RWPE2 (cell line): ENCODE results near the gene EFCAB12.
A peak's percentile ranks its signal among the peaks of the same experiment; 100 is the strongest.

Experiments
- ATAC-seq: fragments of 200-7000 bp; cut with Tn5 transposase; 3 replicates; pipeline ENCODE4 v1.9.1; 2021; ENCODE audit warnings: low read depth
- DNase-seq: peaks from one replicate; pipeline ENCODE4 v3.0.0-alpha.2; 2020; ENCODE audit warnings: low spot score
- H3K27ac ChIP-seq: fragments of 450-650 bp; 2 replicates; pipeline ENCODE4 v1.5.1; 2017; ENCODE audit warnings: mild to moderate bottlenecking; ENCODE audit not compliant: poor library complexity, severe bottlenecking
- H3K27me3 ChIP-seq: fragments of 250-450 bp; sonication (Bioruptor Pico); 2 replicates; pipeline ENCODE4 v1.5.1; 2021; ENCODE audit warnings: mild to moderate bottlenecking, moderate library complexity; ENCODE audit not compliant: insufficient read depth, poor library complexity, severe bottlenecking
- H3K36me3 ChIP-seq: fragments of 250-450 bp; sonication (Bioruptor Pico); 2 replicates; pipeline ENCODE4 v1.5.1; 2020; ENCODE audit warnings: low read depth, mild to moderate bottlenecking, moderate library complexity
- H3K4me1 ChIP-seq: fragments of 250-450 bp; sonication (Bioruptor Pico); 2 replicates; pipeline ENCODE4 v1.5.1; 2021; ENCODE audit warnings: mild to moderate bottlenecking, moderate library complexity; ENCODE audit not compliant: insufficient read depth, poor library complexity, severe bottlenecking
- H3K4me3 ChIP-seq: fragments of 250-450 bp; sonication (Bioruptor Pico); 2 replicates; pipeline ENCODE4 v1.5.1; 2021; ENCODE audit warnings: mild to moderate bottlenecking, moderate library complexity; ENCODE audit not compliant: severe bottlenecking
- H3K9me3 ChIP-seq: fragments of 250-450 bp; sonication (Bioruptor Pico); 2 replicates; pipeline ENCODE4 v1.5.1; 2021; ENCODE audit warnings: mild to moderate bottlenecking, moderate library complexity; ENCODE audit not compliant: severe bottlenecking
- TF ChIP-seq, protein P1 (sequence below): fragments of 450-650 bp; IDR thresholded peaks from one replicate; pipeline ENCODE4 v1.5.1; 2017; ENCODE audit warnings: mild to moderate bottlenecking, moderate library complexity; ENCODE audit not compliant: poor library complexity, severe bottlenecking

Gene EFCAB12

DNA sequence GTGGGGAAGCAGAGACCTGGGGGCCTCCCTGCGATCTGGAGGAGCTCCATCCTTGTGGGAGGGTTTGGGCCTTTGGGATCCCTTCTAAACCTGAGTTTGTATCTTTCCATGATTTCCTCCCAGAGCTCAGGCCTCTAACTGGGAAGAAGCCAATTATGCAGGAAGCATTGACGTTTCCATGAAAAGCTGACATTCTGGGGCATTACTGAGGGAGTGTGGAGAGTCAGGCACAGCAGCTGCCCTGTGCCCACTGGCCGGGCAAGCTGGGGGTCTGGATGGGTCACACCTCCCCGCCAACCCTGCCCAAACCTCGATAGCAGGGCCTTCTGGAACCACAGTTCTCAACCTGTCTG, 74.9 kb downstream of the EFCAB12 start:
- TF ChIP-seq, protein P1, sequence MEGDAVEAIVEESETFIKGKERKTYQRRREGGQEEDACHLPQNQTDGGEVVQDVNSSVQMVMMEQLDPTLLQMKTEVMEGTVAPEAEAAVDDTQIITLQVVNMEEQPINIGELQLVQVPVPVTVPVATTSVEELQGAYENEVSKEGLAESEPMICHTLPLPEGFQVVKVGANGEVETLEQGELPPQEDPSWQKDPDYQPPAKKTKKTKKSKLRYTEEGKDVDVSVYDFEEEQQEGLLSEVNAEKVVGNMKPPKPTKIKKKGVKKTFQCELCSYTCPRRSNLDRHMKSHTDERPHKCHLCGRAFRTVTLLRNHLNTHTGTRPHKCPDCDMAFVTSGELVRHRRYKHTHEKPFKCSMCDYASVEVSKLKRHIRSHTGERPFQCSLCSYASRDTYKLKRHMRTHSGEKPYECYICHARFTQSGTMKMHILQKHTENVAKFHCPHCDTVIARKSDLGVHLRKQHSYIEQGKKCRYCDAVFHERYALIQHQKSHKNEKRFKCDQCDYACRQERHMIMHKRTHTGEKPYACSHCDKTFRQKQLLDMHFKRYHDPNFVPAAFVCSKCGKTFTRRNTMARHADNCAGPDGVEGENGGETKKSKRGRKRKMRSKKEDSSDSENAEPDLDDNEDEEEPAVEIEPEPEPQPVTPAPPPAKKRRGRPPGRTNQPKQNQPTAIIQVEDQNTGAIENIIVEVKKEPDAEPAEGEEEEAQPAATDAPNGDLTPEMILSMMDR = no peak
- Histone ChIP-seq H3K9me3 (no peaks in the 10 kb centered on the region), H3K27me3 (no peaks in the 10 kb centered on the region), H3K4me3 (no peak overlapping the region), H3K36me3 (no peaks in the 10 kb centered on the region), H3K4me1 (no peaks in the 10 kb centered on the region), H3K27ac (no peak overlapping the region)
- DNase-seq = no peak
- no peak for ATAC-seq

DNA sequence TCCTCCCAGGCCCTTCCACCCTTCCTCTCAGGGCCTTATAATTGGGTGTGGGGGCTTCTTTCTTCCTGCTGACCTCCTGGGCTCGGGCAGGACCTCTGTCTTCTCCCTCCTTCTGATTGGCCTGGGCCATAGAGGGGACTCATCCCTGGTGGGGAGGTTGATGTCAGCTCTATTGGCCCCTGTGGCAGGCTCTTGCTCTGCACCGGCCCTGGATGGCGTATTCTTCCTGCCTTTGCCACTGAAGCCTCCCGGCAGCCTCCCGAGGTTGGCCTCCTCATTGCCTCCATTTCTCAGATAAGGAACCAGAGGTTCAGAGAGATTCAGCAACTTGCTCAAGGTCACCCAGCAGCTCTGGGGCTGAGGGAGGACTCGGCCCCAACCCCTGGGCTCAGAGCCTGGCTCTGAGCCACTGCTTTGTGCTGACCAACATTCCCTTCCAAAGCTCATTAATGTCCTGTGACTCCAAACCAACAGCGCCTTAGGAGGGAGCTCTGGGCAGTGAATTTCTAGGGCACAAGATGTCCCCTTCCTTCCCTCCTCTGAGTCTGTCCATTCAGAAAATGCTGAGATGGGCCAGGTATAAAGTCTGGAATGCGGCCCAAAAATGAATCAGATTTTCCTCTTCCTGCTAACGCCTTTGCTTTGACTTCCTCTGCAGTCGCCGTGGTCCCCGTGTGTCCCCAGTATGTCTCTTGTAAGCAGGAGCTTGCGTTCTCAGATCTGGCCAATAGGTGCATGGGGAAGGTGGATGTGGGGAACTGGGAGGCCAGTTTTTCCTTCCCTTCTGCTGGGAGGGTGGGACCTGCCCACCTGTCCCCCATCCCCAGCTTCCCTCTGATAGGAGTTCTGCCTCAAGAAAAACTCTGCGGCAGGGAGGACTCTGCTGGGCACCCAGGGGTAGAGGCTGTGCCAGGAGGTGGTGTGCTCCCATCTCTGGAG, 75.5 kb downstream of the EFCAB12 start:
- H3K4me3 ChIP-seq = no peak overlapping the region
- TF ChIP-seq, protein P1 = no peak
- H3K9me3 ChIP-seq = no peaks in the 10 kb centered on the region
- H3K27me3 ChIP-seq = no peaks in the 10 kb centered on the region
- no peaks in the 10 kb centered on the region for H3K36me3 ChIP-seq
- ATAC-seq = peak; percentile 25; the same call in 1 of the 3 replicates
- no peaks in the 10 kb centered on the region for H3K4me1 ChIP-seq
- DNase-seq = no peak
- no peak overlapping the region for H3K27ac ChIP-seq

DNA sequence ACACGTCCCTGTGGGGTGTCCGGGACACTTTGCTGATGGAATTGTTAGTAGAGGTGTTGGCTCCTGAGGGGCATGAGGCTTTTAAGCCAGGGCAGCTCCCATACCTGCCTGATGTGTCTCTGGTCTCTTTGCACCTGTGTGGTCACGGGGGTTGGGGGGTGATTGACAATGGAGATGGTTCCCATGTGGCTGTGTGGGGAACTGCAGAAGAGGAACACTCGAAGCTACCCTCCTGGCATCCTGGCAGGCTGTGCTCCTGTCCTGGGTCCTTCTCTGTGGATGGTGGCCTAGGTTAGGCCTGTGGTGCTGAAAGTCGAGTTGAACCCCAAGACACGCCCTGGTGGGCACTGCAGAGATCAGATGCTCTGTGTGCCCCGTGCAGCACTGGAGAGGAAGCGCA, 76.4 kb downstream of the EFCAB12 start:
- Histone ChIP-seq H3K36me3 (no peaks in the 10 kb centered on the region), H3K27me3 (no peaks in the 10 kb centered on the region), H3K9me3 (no peaks in the 10 kb centered on the region), H3K27ac (no peak overlapping the region), H3K4me3 (no peak overlapping the region), H3K4me1 (no peaks in the 10 kb centered on the region)
- DNase-seq (no peak), ATAC-seq (no peak)
- TF ChIP-seq, protein P1 = no peak
